Motor neuron (in vitro differentiated cells): ENCODE measurements around the gene SORL1-AS1.
A peak's percentile ranks its signal among the peaks of the same experiment; 100 is the strongest.
"Not testable (repeated sequence)": the region's sequence is repeated elsewhere in the genome, so short reads cannot be mapped to it uniquely, and the experiment has no call there.

Experiments
- ATAC-seq, 8 experiments: fragments of 200-7000 bp; cut with Tn5 transposase; replicated peaks in 6 of 8; 2 replicates each; pipeline ENCODE4 v1.8.0; 2021; ENCODE audit warnings: mild to moderate bottlenecking in 8 of 8, moderate library complexity in 8 of 8
- H3K27ac ChIP-seq, 2 donors: fragments of 250-450 bp; sonication (Bioruptor Pico); 2 replicates each; pipeline ENCODE4 v1.9.0; 2021; ENCODE audit warnings: antibody characterized with exemption in 2 of 2, mild to moderate bottlenecking in 2 of 2, moderate library complexity in 1 of 2
- H3K4me1 ChIP-seq, 2 donors: fragments of 250-450 bp; sonication (Bioruptor Pico); replicated peaks in 1 of 2; 2 replicates each; pipeline ENCODE4 v1.6.1; 2021; ENCODE audit warnings: antibody characterized with exemption in 2 of 2, mild to moderate bottlenecking in 2 of 2, moderate library complexity in 1 of 2
- H3K4me3 ChIP-seq, 5 donors: fragments of 250-450 bp; sonication (Bioruptor Pico); 2 replicates each; pipeline ENCODE4 v1.9.0; 2021; ENCODE audit warnings: antibody characterized with exemption in 5 of 5, mild to moderate bottlenecking in 5 of 5, moderate library complexity in 4 of 5
- WGBS, 10 experiments: fragments of 450-650 bp; shearing (Covaris generic); methylation state at CpG; one replicate each; pipeline ENCODE4 v1.0.0; 2022; 5-methylcytosine and 5-hydroxymethylcytosine counted together
- in situ Hi-C, 9 experiments: fragments of 400-800 bp; cut with MboI; loops; one replicate each; pipeline ENCODE4 v1.15.0; 2021; ENCODE audit warnings: low sequenced_read_pairs in 9 of 9, low pct_unique_long_range_greater_than_20kb in 2 of 9; ENCODE audit not compliant: unreplicated experiment in 9 of 9

The SORL1-AS1 gene

GRCh38 chr11:121483805-121484480 is 31.2 kb upstream of the SORL1-AS1 start:
- ATAC-seq: no peak
- Histone ChIP-seq H3K4me3 (no peak overlapping the region), H3K27ac (no peak overlapping the region), H3K4me1 (peaks cover 3 to 16% of the 10 kb centered on the region in 2 donors)
- in situ Hi-C loops: no loop called here
- WGBS, 10 experiments: 14 to 93% (median 84%) methylated on average over 1 to 4 of the region's 4 CpGs; no CpG with 5 or more reads in 1 of the 10 experiments

GRCh38 chr11:121482231-121483129 is 29.7 kb upstream of the SORL1-AS1 start:
- in situ Hi-C loops: no loop called here
- peak in 1 of 8 experiments; percentile 21 for ATAC-seq
- 48 to 97% (median 85%) methylated on average over 4 to 9 of the region's 9 CpGs; no CpG with 5 or more reads in 1 of the 10 experiments for whole genome bisulfite sequencing, 10 experiments
- Histone ChIP-seq H3K4me3 (no peak overlapping the region), H3K27ac (no peak overlapping the region), H3K4me1 (peaks cover 3 to 20% of the 10 kb centered on the region in 2 donors)

DNA sequence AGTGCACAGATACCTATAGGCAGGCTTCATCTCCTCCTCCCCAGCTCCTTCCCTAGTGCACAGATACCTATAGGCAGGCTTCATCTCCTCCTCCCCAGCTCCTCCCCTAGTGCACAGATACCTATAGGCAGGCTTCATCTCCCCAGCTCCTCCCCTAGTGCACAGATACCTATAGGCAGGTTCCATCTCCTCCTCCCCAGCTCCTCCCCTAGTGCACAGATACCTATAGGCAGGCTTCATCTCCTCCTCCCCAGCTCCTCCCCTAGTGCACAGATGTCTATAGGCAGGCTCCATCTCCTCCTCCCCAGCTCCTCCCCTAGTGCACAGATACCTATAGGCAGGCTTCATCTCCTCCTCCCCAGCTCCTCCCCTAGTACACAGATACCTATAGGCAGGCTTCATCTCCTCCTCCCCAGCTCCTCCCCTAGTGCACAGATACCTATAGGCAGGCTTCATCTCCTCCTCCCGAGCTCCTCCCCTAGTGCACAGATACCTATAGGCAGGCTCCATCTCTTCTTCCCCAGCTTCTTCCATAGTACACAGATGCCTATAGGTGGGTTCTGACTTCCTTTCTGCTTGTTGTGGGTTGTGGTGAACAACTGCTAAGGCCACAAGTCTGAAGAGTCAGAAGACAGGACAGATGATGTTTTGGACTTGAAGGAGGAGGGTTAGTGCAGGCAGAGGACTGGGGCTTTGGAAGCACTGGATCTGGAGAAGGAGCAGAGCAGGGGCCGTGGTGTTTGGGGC is 28.9 kb upstream of the SORL1-AS1 start:
- ATAC-seq, H3K27ac ChIP-seq, in situ Hi-C loops, H3K4me3 ChIP-seq: not testable (repeated sequence)
- 40 to 100% (median 80%) methylated on average over 1 of the region's 2 CpGs; no CpG with 5 or more reads in 6 of the 10 experiments for WGBS, 10 experiments
- peaks cover 3 to 20% of the 10 kb centered on the region in 2 donors for H3K4me1 ChIP-seq

DNA sequence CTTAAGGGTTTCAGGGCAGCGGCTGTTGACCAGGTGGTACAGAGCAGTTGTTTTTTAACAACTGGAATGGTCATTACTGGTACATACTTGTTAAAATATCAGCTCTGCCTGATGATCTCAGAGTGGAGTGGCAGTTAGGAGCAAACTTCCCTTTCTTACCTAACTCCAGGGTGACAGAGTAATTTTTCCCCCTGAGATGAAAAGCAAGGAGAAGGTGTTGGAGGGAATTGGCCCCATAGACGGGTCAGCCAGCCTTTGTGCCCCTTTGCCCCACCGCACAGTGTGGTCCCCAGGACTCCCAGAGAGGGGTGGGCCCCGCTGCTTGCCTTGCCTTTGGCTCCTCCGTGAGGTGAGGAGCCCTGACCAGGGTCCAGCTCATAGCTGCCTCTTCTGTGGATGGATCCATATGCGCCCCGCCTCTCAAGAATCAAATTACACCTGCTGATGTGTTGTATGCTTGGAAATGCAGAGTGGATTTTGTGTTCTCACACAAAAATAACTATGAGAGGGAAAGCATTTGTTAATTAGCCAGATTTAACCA is 27.0 kb upstream of the SORL1-AS1 start:
- in situ Hi-C loops: no loop called here
- peak in 3 of 8 experiments; percentile 62 to 91 (median 78) for ATAC-seq

DNA sequence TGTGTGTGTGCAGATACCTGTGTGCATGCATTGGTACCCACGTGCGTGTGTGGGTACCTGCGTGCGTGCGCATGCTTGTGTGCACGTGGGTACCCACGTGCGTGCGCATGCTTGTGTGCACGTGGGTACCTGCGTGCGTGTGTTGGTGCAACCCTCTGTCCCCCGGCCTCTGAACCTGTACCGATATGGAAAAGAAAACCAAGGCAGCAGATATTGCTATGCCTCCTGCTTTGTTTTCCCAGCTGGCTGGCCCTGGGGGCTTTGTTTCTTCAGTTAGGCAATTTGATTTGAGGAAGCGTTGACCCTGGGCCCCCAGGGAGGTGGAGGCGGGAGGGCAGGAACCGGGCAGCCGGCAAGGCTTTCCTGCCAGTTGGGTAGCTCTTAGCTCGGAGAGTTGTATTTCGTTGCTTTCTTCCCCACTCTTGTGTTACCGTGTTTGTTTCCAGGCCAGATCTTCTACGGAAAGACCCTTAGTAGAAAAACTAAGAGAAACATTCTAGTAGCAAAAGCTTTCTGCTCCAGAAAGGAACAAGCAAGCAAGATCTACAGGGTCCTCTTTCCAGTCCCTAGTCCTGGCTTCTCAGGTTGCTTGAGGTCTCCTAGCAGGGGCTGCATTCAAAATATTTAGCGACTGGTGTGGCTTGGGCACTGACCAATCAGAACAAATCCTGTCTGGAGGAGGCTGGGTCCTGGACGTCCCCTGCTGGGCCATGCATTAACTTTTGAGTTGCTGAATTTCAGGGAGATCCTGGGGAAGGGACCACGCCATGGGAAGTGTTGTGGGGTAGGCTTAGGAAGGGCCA is 26.3 kb upstream of the SORL1-AS1 start:
- no peak for ATAC-seq
- WGBS, 10 experiments: 21 to 87% (median 56%) methylated on average over 3 to 20 of the region's 25 CpGs
- in situ Hi-C loops: no loop called here
- Histone ChIP-seq H3K27ac (no peak overlapping the region), H3K4me1 (peaks cover 8 to 20% of the 10 kb centered on the region in 2 donors), H3K4me3 (no peak overlapping the region)

More for the DNA sequence above, 27.0 kb upstream of the SORL1-AS1 start:
- Histone ChIP-seq H3K4me1 (peaks cover 3 to 20% of the 10 kb centered on the region in 2 donors), H3K4me3 (no peak overlapping the region), H3K27ac (no peak overlapping the region)
- WGBS, 10 experiments: 0 to 100% (median 82%) methylated on average over 1 to 5 of the region's 7 CpGs; no CpG with 5 or more reads in 5 of the 10 experiments

DNA sequence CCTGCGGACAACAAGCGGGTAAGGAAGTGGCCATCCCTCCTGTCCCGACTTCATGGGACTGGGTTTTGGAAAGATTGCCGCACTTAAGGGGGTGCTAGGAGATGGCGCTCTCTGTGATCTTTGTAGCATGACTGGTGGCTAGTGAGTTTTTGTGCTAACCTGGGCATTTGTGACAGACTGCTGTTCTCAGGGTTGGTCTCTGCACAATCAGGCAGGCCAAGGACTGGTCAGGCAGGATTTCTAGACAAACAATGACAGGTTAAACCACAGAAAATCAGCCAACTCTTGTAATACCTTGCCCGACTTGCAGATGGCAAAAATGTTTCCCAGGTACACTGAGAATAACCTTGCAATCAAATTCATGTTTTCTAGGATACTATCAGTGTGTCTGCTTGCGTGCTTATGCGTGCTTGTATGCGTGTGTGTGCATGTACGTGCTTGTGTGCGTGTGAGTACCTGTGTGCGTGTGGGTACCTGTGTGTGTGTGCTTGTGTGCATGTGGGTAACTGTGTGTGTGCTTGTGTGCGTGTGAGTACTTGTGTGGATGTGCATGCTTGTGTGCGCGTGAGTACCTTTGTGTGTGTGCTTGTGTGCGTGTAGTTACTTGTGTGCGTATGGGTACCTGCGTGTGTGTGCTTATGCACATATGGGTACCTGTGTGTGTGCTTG is 25.6 kb upstream of the SORL1-AS1 start:
- peaks cover 9 to 20% of the 10 kb centered on the region in 2 donors for H3K4me1 ChIP-seq
- no peak overlapping the region for H3K27ac ChIP-seq
- in situ Hi-C loops: no loop called here
- 73 to 100% (median 93%) methylated on average over 1 to 16 of the region's 18 CpGs; no CpG with 5 or more reads in 1 of the 10 experiments for WGBS, 10 experiments
- no peak overlapping the region for H3K4me3 ChIP-seq
- ATAC-seq: no peak

GRCh38 chr11:121476379-121477032 is 23.7 kb upstream of the SORL1-AS1 start:
- WGBS, 10 experiments: 38 to 100% (median 54%) methylated on average over 1 of the region's 5 CpGs; no CpG with 5 or more reads in 4 of the 10 experiments
- in situ Hi-C loops: no loop called here
- Histone ChIP-seq H3K4me1 (peaks cover 6 to 10% of the 10 kb centered on the region in 2 donors), H3K27ac (no peak overlapping the region), H3K4me3 (no peak overlapping the region)
- ATAC-seq: no peak

GRCh38 chr11:121474680-121475079 is 21.9 kb upstream of the SORL1-AS1 start:
- ATAC-seq: peak in 3 of 8 experiments; percentile 42 to 76 (median 64)
- H3K27ac ChIP-seq: no peak overlapping the region
- H3K4me1 ChIP-seq: peaks cover 7 to 10% of the 10 kb centered on the region in 2 donors
- 17 to 100% (median 78%) methylated on average over 1 to 7 of the region's 7 CpGs; no CpG with 5 or more reads in 2 of the 10 experiments for WGBS, 10 experiments
- no peak overlapping the region for H3K4me3 ChIP-seq
- in situ Hi-C loops: loop anchor here in 1 of 9 experiments (25.0 kb wide), 1 partner anchor 162 kb away; no protein-coding TSS in a partner anchor

DNA sequence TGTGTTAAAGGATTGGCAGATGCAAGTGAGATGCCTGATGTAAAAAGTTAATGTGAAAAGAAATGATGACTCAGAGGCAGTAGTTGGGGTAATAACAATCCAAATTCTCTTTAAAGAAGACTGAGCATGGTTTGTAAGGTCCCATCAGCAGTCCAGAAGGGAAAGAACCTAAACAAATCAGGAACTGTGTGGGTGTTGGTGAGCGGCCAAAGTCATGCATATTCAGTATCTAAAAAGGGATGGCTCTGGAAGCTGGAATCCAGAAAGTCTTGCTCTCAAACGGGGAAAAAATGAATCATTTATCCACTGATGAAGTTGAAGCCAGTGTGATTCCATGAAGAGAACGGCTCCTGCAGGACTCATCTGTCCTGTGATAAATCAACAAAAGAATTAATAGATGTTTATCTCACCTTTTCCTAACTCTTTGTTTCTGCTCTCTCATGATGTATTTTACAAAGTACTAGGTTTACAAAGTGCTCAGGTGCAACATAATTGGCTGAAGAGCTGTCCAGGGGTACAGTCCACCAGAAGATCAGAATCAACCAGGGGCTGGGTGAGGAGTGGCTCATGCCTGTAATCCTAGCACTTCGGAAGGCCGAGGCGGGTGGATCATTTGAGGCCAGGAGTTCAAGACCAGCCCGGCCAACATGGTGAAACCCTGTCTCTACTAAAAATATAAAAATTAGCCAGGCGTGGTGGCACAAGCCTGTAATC is 20.5 kb upstream of the SORL1-AS1 start:
- H3K27ac ChIP-seq: no peak overlapping the region
- in situ Hi-C loops: loop anchor here in 1 of 9 experiments (25.0 kb wide), 1 partner anchor 161 kb away; no protein-coding TSS in a partner anchor
- ATAC-seq: peak in 2 of 8 experiments; percentile 65 to 73
- WGBS, 10 experiments: 2 to 100% (median 84%) methylated on average over 1 to 7 of the region's 8 CpGs; no CpG with 5 or more reads in 1 of the 10 experiments
- H3K4me3 ChIP-seq: no peak overlapping the region
- peaks cover 0 to 13% of the 10 kb centered on the region in 2 donors for H3K4me1 ChIP-seq

- no peak overlapping the region for H3K4me3 ChIP-seq
Measured at GRCh38 chr11:121472312-121472711, 19.5 kb upstream of the SORL1-AS1 start.

More at GRCh38 chr11:121472312-121472711, 19.5 kb upstream of the SORL1-AS1 start:
- 76 to 100% (median 100%) methylated on average over 1 to 2 of the region's 2 CpGs; no CpG with 5 or more reads in 6 of the 10 experiments for WGBS, 10 experiments
- H3K27ac ChIP-seq: no peak overlapping the region
- in situ Hi-C loops: loop anchor here in 1 of 9 experiments (25.0 kb wide), 1 partner anchor 160 kb away; no protein-coding TSS in a partner anchor
- peaks cover 8 to 22% of the 10 kb centered on the region in 2 donors for H3K4me1 ChIP-seq
- ATAC-seq: no peak
